22Rv1 (cell line): Measurements from ENCODE around the gene HFM1.

Experiments used
- CTCF ChIP-seq: fragments of 450-650 bp; IDR thresholded peaks from 2 replicates; pipeline ENCODE4 v1.5.1; 2017; ENCODE audit warnings: mild to moderate bottlenecking
- ZFX ChIP-seq: fragments of 450-650 bp; IDR thresholded peaks from 2 replicates; pipeline ENCODE4 v1.6.1; 2017; ENCODE audit warnings: antibody characterized with exemption, borderline replicate concordance

GRCh38 chr1:91404151-91405012 is at the start of gene HFM1:
- TF ChIP-seq CTCF (peak; percentile 34), ZFX (no peak)
